PFSK-1 (cell line): ENCODE measurements around the gene SLC9C1.

ENCODE experiments used
- FOXP2 ChIP-seq: optimal IDR thresholded peaks from 2 replicates; pipeline ENCODE3; 2011; ENCODE audit warnings: borderline replicate concordance, control low read depth, inconsistent platforms; ENCODE audit not compliant: insufficient read depth; ENCODE audit errors: extremely low read length, extremely low read depth
- POLR2AphosphoS5 ChIP-seq: IDR thresholded peaks from 2 replicates; pipeline ENCODE4 v1.6.1; 2012; ENCODE audit warnings: low read depth, mild to moderate bottlenecking, control low read depth, low read length, moderate library complexity
- REST ChIP-seq, 2 experiments: IDR thresholded peaks; 2 replicates each; pipeline versions ENCODE4 v1.6.1 to v1.8.0; 2011 to 2012; ENCODE audit warnings: low read depth in 2 of 2, low read length in 2 of 2, control low read depth in 1 of 2, inconsistent platforms in 1 of 2, mild to moderate bottlenecking in 1 of 2, moderate library complexity in 1 of 2; ENCODE audit not compliant: insufficient read depth in 1 of 2
- SIN3A ChIP-seq: IDR thresholded peaks from 2 replicates; pipeline ENCODE4 v1.6.1; 2012; ENCODE audit warnings: mild to moderate bottlenecking, low read length, moderate library complexity, borderline replicate concordance; ENCODE audit not compliant: insufficient read depth
- TAF1 ChIP-seq: IDR thresholded peaks from 2 replicates; pipeline ENCODE4 v1.6.1; 2012; ENCODE audit warnings: low read length, control low read depth, borderline replicate concordance; ENCODE audit not compliant: insufficient read depth

SLC9C1 gene

GRCh38 chr3:112149136-112149535 lies 144.9 kb downstream of the SLC9C1 start:
- TF ChIP-seq TAF1 = no peak
- TF ChIP-seq POLR2AphosphoS5 = no peak
- no peak for TF ChIP-seq FOXP2
- no peak for TF ChIP-seq REST (IDR thresholded peaks at IDR 0.05; ENCODE audit: insufficient read depth in 1 of 2, low read depth in 2 of 2, low read length in 2 of 2)
- TF ChIP-seq SIN3A = no peak

GRCh38 chr3:112143689-112144088 lies 150.3 kb downstream of the SLC9C1 start:
- no peak for TF ChIP-seq POLR2AphosphoS5
- no peak for TF ChIP-seq TAF1

GRCh38 chr3:112143251-112143650 lies 150.8 kb downstream of the SLC9C1 start:
- TF ChIP-seq POLR2AphosphoS5 (no peak), FOXP2 (no peak), SIN3A (no peak), REST (IDR thresholded peaks at IDR 0.05; ENCODE audit: insufficient read depth in 1 of 2, low read depth in 2 of 2, low read length in 2 of 2) (no peak), TAF1 (no peak)

GRCh38 chr3:112141293-112141692 lies 152.7 kb downstream of the SLC9C1 start:
- no peak for TF ChIP-seq FOXP2
- TF ChIP-seq SIN3A = no peak
- TF ChIP-seq TAF1 = no peak
- no peak for TF ChIP-seq REST (IDR thresholded peaks at IDR 0.05; ENCODE audit: insufficient read depth in 1 of 2, low read depth in 2 of 2, low read length in 2 of 2)
- TF ChIP-seq POLR2AphosphoS5 = no peak

GRCh38 chr3:112140584-112140983 lies 153.4 kb downstream of the SLC9C1 start:
- TF ChIP-seq TAF1 = no peak
- no peak for TF ChIP-seq FOXP2
- no peak for TF ChIP-seq POLR2AphosphoS5
- no peak for TF ChIP-seq SIN3A
- TF ChIP-seq REST (IDR thresholded peaks at IDR 0.05; ENCODE audit: insufficient read depth in 1 of 2, low read depth in 2 of 2, low read length in 2 of 2) = no peak
